Lung (tissue), 12 donors: ENCODE data around the gene UNC5A. TPM values are rescaled to one million over a fixed set of nuclear protein-coding genes. Genes with fewer than 3 reads are reported as not detected.
A peak's percentile ranks its signal among the peaks of the same experiment; 100 is the strongest.

Experiments used
- ATAC-seq: fragments of 200-7000 bp; cut with Tn5 transposase; one replicate; pipeline ENCODE4 v1.9.1; 2020; ENCODE audit warnings: moderate number of reproducible peaks; ENCODE audit not compliant: insufficient read depth, low FRiP score
- DNase-seq, 3 donors: peaks; one replicate each; pipeline ENCODE4 v3.0.0-alpha.2; 2013 to 2017
- H3K27ac ChIP-seq, 2 donors: one replicate each; pipeline ENCODE4 v1.5.1; 2013; ENCODE audit warnings: mild to moderate bottlenecking in 2 of 2, moderate library complexity in 2 of 2, control low read depth in 1 of 2, inconsistent platforms in 1 of 2, low read depth in 1 of 2, low read length in 1 of 2
- H3K27me3 ChIP-seq, 3 donors: one replicate each; pipeline ENCODE4 v1.5.1; 2013; ENCODE audit warnings: low read length in 2 of 3; ENCODE audit not compliant: control insufficient read depth in 3 of 3, insufficient read depth in 3 of 3
- H3K36me3 ChIP-seq, 4 donors: one replicate each; pipeline ENCODE4 v1.5.1; 2013; ENCODE audit warnings: low read length in 4 of 4, mild to moderate bottlenecking in 1 of 4, moderate library complexity in 1 of 4; ENCODE audit not compliant: control insufficient read depth in 4 of 4, insufficient read depth in 4 of 4
- H3K4me1 ChIP-seq, 5 donors: one replicate each; pipeline ENCODE4 v1.5.1; 2013; ENCODE audit warnings: low read length in 5 of 5, mild to moderate bottlenecking in 2 of 5, moderate library complexity in 1 of 5; ENCODE audit not compliant: control insufficient read depth in 5 of 5, insufficient read depth in 5 of 5
- H3K4me3 ChIP-seq: one replicate; pipeline ENCODE4 v1.5.1; 2013; ENCODE audit warnings: mild to moderate bottlenecking, control low read depth, moderate library complexity
- H3K9ac ChIP-seq, 2 donors: one replicate each; pipeline ENCODE4 v1.5.1; 2013; ENCODE audit warnings: low read length in 2 of 2, control low read depth in 1 of 2; ENCODE audit not compliant: insufficient read depth in 1 of 2
- H3K9me3 ChIP-seq, 4 donors: one replicate each; pipeline ENCODE4 v1.5.1; 2013; ENCODE audit warnings: low read length in 3 of 4, mild to moderate bottlenecking in 1 of 4, moderate library complexity in 1 of 4; ENCODE audit not compliant: control insufficient read depth in 4 of 4, insufficient read depth in 3 of 4
- WGBS, 2 donors: extraction: QIAGEN DNeasy Blood & Tissue Kit; methylation state at CpG; one replicate each; pipeline ENCODE4 v1.1.7; 2013; 5-methylcytosine and 5-hydroxymethylcytosine counted together
- polyA plus RNA-seq, 2 donors: library from polyadenylated mRNA; stranded (reverse); fragments of 200-250 nt; gene quantifications; one replicate each; pipeline ENCODE4 v1.2.1, GENCODE V29; 2013
- total RNA-seq, 2 donors: library from RNA; depleted of rRNA in 1 of 2; stranded (reverse); fragments of >200 nt in 1 of 2; gene quantifications; one replicate each; pipeline ENCODE4 v1.2.1, GENCODE V29; 2014 to 2021
- TF ChIP-seq, protein P1 (sequence below): IDR thresholded peaks from 2 replicates; pipeline ENCODE4 v1.5.1; 2012; ENCODE audit warnings: mild to moderate bottlenecking; ENCODE audit errors: control extremely low read depth, extremely low read depth
- donor health status: control.
- donor health status: control.
- donor health status: Bipolar disorder and iron deficiency.
- donor health status: healthy.
- donor health status: DM: yes; HTN: yes; CAD: no.

UNC5A gene
- total and polyA plus RNA-seq, 4 donors = 0.08 to 0.40 (median 0.13) TPM

GRCh38 chr5:176788091-176788490, 22.3 kb upstream of the UNC5A start:
- 54 to 62% methylated on average over 7 of the region's 7 CpGs for WGBS, 2 donors
- H3K9ac ChIP-seq = no peak overlapping the region
- ATAC-seq = no peak

DNA sequence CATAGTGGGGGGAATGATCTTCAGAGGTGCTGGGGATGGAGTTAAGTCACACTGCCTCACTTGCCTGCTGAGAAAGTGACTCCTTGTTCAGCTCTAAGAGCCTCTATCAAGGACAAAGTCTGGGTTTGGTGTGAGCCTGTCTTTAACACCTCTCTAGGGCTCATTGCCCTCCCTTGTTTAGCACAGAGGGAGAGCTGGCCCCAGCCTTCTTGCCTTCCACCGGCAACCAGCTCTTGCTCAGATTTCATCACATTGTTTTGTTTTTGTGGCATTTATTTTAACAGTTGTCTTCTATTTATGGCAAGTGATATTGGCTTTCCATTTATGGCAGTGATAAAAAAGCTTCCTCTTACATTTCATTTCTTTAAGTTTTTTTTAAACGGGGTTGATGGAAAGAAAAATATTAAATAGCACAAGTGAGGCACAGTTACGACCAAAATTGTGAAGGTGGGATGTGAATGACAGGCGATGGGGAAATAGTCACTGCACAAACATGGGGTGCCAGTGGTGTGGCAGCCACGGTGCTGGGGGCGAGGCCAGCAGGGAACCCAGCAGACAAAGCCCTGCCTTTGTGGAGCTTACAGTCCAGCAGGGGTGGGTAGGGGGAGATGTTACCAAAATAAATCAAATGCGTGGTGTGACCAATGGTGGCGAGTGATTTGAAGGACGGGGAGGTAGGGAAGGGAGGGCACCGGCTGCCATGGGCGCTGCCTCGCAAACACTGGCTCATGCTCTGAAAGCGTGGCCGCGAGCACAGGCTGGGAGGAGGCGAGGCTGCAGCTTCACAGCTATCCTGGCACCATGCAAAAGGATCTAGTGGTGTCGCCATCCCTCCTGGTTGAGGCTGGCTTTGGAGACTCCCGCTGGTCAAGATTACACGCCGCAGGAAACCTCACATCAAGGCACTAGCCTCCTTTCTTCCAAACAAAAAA, 21.2 kb upstream of the UNC5A start:
- H3K36me3 ChIP-seq = no peaks in the 10 kb centered on the region
- WGBS, 2 donors = 45 to 48% methylated on average over 20 of the region's 20 CpGs
- peaks cover 0 to 2% (median 0%) of the 10 kb centered on the region in 4 donors for H3K9me3 ChIP-seq
- H3K27ac ChIP-seq = no peak overlapping the region
- H3K4me3 ChIP-seq = no peak overlapping the region
- no peak overlapping the region for H3K9ac ChIP-seq
- DNase-seq (peak in 1 of 3 donors; percentile 17), ATAC-seq (no peak)
- H3K27me3 ChIP-seq = peaks cover 11 to 39% (median 20%) of the 10 kb centered on the region in 3 donors
- peaks cover 0 to 4% (median 0%) of the 10 kb centered on the region in 5 donors for H3K4me1 ChIP-seq
- TF ChIP-seq, protein P1, sequence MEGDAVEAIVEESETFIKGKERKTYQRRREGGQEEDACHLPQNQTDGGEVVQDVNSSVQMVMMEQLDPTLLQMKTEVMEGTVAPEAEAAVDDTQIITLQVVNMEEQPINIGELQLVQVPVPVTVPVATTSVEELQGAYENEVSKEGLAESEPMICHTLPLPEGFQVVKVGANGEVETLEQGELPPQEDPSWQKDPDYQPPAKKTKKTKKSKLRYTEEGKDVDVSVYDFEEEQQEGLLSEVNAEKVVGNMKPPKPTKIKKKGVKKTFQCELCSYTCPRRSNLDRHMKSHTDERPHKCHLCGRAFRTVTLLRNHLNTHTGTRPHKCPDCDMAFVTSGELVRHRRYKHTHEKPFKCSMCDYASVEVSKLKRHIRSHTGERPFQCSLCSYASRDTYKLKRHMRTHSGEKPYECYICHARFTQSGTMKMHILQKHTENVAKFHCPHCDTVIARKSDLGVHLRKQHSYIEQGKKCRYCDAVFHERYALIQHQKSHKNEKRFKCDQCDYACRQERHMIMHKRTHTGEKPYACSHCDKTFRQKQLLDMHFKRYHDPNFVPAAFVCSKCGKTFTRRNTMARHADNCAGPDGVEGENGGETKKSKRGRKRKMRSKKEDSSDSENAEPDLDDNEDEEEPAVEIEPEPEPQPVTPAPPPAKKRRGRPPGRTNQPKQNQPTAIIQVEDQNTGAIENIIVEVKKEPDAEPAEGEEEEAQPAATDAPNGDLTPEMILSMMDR = no peak

More at GRCh38 chr5:176788091-176788490, 22.3 kb upstream of the UNC5A start:
- Histone ChIP-seq H3K36me3 (no peaks in the 10 kb centered on the region), H3K4me3 (no peak overlapping the region), H3K9me3 (no peaks in the 10 kb centered on the region), H3K4me1 (peaks cover 0 to 4% (median 0%) of the 10 kb centered on the region in 5 donors), H3K27ac (no peak overlapping the region), H3K27me3 (peaks cover 3 to 32% (median 14%) of the 10 kb centered on the region in 3 donors)
- TF ChIP-seq, protein P1 = no peak
- DNase-seq = no peak

DNA sequence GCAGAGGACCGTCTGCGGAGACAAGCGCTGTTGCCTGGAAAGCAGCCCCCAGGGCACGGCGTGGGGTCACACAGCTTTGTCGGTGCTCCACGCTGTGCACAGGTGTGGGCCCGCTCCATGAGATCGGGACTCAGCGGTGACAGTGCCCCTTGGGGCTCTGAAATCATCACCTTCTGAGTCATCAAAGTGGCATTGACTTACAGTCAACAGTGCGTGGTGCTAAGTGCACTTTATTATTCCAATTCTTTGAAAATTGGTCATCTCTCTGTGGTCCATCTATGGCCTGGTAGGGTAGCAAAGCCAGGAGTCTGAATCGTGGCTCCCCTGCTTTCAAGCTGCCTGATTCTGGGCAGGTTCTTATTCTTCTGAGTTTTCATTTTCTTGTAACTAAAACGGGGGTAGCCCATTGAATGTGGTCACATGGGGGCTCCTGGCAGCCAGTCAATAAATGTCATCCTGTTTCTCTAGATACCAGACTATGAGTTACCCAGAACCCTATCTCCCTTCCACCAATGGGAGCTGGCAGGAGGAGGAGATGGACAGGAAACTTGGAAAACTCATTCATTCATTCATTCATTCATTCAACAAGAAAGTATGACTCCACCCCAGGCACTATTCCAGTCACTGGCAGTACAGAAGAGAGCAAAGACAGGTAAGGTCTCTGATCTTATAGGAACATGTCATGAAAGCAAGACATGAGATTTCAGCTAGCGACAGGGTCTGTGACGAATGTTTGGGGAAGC, 20.3 kb upstream of the UNC5A start:
- Histone ChIP-seq H3K36me3 (no peaks in the 10 kb centered on the region), H3K4me1 (peaks cover 0 to 4% (median 0%) of the 10 kb centered on the region in 5 donors), H3K9me3 (peaks cover 0 to 4% (median 0%) of the 10 kb centered on the region in 4 donors), H3K27me3 (peaks cover 12 to 39% (median 20%) of the 10 kb centered on the region in 3 donors), H3K9ac (no peak overlapping the region), H3K27ac (no peak overlapping the region), H3K4me3 (no peak overlapping the region)
- TF ChIP-seq, protein P1 = no peak
- DNase-seq (no peak), ATAC-seq (no peak)
- 46 to 54% methylated on average over 15 of the region's 15 CpGs for WGBS, 2 donors
